Activated gamma-delta T cell treated with Interleukin-2 at 50 U/mL for 16 hours (primary cell): ENCODE results near the gene HOXB8.

Source experiments
- DNase-seq: peaks from one replicate; pipeline ENCODE4 v3.0.0-alpha.2; 2020

Gene HOXB8

DNA sequence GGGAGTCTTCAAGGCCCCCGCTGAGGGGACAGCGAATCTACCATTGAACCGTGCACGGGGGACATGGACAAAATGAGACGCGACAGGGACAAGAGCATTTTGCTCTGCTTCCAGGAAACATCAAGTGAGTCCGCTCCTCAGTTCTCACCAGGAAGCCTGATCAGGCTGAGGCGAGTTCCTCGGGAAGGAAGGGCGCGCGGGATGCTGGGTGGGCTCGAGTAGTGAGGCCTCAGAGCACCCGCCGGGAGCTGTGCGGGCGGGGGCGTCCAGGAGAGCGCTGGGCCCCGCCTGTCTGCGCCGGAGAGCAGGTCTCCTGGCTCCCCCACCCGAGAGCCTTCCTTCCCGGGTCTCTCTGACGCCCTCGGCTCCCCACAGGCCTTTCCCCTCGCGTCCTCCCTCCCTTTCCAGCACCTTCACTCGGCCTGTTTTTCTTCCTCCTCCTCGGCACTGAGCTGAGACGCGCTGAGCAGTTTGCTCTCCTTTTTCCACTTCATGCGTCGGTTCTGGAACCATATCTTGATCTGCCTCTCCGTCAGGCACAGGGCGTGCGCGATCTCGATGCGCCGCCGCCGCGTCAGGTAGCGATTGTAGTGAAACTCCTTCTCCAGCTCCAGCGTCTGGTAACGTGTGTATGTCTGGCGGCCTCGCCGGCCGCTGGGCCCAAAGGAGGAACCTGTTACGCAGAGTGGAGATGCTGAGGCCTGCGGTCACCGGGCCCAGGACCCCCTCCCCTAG, 18.9 kb downstream of the HOXB8 start:
- DNase-seq, result no peak

DNA sequence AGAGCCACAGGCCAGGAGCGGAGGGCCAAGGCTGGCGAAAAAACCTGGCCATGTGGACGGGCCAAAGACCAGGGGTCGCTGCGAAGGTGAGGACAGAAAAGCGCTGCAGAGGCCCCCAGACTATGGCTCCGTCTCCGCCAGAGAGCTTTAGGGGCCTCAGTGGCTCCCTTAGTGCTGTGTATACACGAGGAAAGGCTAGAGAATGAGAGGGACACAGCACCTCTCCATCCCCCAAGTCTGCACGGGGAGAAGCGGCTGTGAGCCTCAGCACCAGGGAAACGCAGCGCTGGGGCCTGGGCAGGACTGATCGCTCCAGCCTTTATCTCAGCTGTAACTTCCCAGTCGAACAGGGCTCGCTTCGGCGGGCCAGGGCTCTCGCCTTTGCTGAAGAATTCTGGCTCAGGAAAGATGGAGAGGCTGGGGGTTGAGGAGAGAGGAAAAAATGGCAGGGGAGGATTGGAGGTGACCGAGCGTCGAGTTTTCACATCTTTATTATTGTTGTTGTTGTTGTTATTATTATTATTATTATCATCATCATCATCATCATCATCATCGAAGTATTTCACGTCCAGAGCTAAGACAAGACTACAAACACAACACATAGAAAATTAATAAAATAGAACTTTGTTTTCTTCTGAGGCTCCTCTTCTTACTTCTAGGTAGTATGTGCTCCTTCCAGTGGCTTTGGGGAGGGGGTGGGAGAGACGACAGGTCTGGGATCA, 19.7 kb downstream of the HOXB8 start:
- no peak for DNase-seq

DNA sequence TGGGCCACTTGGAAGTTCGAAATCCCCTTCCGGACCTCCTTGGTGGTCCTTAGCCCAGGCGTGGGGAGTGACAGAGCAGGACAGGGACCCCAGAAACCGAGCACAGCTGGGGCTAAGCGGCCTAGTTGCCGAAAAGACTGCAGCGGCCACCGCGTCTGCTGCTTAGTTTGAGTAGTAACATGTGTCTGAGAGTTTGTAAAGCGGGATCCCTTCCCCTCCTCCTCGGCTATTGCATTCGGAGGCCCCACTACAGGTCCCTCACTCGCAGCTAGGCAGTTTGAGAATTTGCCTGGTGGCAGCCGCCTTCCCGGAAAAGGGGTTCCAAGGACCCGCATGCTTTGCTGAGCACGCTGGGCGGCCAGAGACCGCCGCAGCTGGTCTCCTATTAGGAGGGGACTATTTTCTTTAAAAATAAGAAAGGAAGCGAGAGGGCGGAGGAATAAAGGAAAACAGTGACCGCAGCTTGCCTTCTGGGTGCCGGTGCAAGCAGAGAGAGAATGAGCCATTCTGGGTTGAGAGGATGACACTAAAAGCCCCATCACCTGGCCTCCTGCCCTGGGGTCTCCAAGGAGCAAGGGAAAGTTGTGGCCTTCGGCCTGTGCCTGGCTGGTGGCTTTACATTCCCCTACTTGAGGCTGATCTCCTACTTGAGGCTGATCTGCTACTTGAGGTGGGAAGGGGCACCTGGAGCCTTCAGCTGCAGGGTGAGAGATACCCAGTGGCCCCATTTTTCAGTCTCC, 20.4 kb downstream of the HOXB8 start:
- DNase-seq, result no peak

DNA sequence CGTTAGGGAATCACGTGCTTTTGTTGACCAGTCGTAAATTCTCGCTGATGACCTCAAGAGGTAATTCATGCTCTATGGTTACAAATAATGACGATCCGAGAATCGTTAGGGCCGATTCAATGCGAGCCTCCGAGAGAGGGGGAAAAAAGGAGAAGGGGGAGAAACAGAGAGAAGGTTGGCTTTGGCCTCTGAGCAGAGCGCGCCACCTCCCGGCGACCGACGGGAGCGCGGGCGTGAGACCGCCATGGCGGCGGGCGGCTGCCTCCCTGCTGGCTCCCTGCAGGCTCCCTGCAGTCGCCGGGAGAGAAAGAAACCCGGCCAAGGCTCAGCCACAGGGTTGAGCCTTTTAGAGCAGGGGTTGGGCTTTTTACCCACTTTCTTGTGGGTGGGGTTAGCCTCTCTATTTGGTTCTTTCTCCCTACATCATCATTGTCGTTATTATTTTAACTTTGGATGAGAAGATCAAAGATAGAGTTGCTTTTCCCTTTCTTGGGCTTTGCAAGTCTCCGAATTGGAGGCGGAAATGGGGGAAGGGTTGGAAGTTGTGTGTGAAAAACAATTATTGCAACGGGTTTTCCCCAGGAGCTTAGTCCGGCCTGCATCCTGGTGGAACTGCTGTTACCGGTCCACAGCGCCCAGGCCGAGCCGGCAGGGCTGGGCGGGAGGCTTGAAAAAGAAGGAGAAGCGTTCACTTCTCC, 21.1 kb downstream of the HOXB8 start:
- peak; percentile 77 for DNase-seq

DNA sequence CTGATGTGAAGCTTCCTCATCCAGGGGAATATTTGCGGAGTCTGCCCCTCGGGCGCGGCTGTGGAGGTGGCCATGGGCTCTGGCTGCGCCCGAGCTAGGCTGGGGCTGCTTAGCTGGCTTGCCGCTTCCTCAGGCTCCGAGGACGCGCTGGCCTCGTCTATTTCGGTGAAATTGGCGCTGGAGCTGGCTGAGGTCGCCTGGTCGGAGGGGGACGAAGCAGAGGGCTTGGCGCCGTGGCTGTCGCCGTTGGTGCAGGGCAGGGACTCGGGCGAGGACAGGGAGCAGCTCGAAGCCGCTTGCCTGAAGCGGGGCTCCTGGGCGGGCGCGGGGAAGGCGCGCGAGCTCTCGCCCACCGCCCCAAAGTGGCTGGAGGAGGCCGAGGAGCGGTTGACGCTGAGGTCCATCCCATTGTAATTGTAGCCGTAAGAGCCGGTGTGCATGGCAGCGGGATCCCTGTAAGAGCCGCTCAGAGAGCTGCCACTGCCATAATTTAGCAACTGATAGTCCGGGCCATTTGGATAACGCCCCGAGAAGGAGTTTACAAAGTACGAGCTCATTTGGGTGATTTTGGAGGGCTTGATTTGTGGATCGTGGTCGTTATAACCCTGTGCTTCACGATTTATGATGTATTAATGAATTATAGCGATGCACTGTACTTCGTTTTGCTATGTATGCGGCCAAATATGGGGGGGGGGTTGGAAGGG, 21.8 kb downstream of the HOXB8 start, which contains the start of gene HOXB5:
Gene HOXB5 (minus strand): TSS at position 654 of the 704 bp plus-strand sequence. CDS start 97 bp downstream, at position 557.
- no peak for DNase-seq

DNA sequence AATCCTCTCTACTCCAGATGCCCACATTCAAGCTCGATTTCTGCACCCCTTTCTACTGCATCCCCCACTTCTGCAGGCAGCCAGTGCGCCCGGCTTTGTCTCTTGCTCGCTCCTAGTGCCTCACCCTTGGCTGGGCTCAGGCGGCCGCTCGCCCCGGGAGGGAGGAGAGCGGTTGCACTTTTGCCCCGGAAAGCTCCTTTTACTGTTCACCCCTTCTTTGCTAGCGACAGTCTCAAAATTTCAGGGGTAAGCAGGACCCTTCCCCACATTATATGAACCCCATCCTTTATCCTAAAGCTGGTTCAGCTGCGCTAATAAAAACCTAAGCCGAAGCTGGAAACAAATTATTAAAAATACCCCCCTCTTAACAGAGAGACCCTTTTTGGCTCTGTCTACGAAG, 22.5 kb downstream of the HOXB8 start:
- DNase-seq, result no peak

DNA sequence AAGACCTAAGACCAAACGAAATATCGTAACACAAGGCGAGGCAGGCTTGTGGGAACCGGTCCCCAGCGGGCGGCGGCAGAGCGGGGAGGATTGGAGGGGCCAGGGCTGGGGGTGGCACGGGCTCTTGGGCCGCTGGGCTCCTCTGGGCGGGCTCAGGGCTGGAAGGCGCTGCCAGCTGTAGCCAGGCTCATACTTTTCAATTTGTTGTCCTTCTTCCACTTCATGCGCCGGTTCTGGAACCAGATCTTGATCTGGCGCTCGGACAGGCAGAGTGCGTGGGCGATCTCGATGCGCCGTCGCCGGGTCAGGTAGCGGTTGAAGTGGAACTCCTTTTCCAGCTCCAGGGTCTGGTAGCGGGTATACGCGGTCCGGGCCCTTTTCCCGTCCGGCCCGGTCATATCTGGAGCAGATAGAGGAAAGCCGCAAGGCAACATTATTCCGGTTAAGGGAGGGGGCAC, 23.0 kb downstream of the HOXB8 start:
- no peak for DNase-seq

DNA sequence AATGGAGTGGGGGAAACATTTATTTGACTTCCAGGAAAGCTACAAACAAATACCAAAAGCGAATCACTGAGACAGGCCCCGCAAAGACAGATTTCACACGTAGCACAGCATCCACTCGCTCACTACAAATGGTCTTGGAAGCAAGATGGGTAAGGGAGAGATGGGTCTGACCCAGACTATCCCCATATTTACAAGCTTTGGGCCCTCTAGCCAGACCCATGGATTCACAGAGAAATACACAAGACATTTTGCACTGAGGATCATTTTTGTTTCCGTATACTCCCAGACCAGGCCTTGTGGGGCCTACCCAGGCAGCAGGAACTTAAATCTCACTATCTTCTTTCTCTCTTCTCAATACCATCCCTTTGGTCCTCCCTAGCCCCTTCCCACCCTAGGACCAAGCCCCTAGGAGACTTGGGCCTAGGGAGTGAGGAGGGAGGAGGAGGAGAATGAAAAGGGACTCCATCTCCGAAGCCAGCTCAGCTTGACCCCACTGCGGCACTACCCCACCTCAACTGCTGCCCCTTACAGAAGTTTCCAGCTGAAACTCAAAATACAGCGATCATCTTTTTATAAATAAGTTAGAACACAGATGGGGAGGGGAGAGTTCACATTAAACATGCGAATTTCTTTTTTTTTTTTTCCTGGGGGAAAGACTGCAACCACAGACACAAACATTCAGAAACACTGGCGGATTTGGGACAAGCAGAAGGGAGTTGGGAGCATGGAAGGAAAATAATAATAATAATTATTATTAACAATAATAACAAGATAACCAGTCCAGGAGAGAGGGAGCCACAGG, 23.6 kb downstream of the HOXB8 start:
- no peak for DNase-seq

DNA sequence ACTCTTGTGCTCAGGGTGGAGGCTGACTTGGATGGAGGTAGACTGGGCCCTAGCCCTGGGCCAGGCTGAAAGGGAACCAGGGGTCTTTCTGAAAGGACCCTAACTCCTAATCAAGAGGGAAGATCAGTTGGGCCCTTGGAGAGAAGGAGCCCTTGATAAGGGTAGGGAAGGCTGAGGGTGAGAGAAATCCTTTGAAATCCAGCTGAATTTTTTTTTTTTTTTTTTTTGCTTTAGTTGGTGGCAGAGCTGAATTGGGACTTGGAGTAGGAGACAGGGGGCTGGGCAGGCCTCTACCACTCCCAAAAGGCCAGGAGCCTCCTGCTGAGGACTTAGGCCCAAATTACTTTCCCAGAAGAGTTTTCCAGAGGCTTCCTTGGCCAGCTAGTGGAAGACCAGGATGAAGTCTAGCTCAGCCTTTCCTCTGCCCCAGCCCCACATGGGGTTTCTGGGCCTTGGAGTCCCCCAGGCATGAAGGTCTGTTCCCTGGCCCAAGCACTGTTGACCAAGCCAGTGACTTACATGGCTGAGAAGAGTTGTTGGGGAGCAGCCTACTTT, 24.4 kb downstream of the HOXB8 start:
- no peak for DNase-seq

DNA sequence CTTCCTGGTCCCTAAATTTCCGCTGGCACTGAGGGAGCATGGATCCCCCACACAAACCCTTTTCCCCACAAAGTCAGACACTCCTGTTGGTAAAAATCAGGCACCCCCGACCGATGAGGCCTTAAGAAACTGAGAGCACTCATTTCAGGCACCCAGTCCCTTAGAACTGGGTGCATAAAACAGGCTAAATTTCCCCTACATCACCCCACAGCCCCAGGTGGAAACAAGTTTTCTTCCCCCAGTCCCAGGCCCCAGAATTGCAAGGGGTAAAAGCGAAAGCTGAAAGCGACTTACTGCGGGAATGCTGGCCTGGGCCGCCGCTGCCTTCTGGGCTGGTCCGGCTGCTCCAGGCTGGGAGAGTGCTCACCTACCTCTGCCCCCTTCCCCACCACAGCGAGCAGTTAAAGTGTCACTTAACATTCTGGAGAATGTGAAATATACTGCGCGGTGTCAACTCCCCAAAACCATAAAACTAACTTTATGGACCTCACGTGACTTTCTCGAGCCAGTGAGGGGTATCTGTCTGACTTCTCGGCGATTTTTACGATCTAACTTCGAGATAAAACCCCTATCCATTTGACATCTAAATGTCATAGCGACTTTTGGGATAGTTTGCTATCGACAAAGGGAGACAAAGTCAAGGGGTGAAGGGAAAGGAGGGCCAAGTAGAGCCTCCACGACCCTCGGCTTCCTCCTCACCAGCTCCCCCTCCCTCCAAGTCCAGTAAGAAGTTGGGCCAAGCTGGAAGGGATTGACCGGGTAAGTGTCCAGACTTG, 25.1 kb downstream of the HOXB8 start, which contains the start of gene HOXB3:
Gene HOXB3 (minus strand): TSS at position 411 of the 776 bp plus-strand sequence. CDS start 37,767 bp downstream, outside the sequence.
- DNase-seq, result no peak

DNA sequence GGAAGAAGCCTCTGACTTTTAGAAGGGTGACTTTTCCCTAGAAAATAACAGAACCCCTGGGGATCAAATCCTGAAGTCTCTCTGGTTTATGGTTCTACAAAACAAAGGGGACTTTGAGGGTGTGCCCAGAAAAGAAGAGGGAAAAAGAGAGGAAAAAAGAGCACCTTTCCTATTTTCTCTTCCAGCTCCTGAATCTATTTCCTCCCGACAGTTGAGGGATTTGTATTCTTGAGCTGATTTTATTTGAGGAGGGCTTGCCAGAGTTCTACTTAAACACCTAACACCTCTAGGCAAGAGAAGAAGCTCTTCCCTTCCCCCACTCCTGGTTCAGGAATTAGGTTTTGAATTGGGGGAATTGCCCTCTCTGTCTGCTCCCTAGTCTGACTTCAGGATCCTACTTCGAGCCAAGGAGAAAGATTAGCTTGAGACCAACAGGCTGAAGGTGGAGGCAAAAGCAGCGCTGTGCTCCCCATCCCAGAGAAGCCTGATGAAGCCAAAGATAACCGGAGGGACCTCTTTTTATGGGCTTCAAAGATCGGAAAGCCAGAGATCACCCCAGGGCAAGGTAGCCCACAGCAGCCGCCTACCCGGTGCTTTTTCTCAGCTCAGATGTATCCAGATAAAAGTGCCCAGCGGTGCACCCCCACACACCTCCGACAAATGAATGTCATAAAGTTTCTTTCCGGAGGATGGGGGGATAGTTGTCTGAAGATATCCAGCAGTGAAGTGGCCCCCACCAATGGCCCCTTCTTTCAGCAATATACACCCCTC, 25.8 kb downstream of the HOXB8 start:
- no peak for DNase-seq

DNA sequence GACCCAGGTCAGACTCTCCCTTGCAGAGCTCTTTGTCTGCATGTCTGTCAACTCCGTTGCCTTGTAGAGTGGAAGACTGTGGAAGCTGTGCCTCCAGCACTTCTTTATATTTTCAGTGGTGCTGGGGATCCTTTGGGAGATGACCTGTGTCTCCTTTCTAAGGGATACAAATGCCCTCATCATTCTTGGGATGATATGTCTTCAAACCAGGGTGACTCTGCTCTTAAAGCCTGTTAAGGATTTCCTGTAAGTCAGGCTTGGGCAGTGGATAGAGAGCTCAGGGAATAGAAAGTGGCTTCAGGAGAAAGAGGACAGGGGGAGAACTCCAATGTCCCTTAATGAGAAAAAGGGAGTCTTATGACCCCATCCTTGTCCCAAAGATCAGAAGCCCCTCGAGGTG, 26.6 kb downstream of the HOXB8 start:
- DNase-seq, result no peak

DNA sequence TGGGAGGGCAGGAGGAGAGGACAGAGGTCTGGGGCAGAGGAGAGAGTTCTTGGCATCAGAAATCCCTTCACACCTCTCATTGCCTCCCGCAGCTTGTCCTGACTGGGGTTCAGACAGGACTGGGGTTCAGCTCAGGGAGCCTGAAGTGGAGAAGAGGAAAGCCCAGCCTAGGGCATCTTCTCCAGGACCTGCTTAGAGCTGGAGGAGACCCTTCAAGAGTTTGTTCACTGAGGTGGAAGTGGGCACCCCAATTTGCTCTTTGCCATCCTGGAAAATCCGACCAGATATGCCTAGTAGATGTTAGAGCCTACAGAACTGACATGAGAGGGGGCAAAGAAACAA, 27.0 kb downstream of the HOXB8 start:
- DNase-seq, result no peak

DNA sequence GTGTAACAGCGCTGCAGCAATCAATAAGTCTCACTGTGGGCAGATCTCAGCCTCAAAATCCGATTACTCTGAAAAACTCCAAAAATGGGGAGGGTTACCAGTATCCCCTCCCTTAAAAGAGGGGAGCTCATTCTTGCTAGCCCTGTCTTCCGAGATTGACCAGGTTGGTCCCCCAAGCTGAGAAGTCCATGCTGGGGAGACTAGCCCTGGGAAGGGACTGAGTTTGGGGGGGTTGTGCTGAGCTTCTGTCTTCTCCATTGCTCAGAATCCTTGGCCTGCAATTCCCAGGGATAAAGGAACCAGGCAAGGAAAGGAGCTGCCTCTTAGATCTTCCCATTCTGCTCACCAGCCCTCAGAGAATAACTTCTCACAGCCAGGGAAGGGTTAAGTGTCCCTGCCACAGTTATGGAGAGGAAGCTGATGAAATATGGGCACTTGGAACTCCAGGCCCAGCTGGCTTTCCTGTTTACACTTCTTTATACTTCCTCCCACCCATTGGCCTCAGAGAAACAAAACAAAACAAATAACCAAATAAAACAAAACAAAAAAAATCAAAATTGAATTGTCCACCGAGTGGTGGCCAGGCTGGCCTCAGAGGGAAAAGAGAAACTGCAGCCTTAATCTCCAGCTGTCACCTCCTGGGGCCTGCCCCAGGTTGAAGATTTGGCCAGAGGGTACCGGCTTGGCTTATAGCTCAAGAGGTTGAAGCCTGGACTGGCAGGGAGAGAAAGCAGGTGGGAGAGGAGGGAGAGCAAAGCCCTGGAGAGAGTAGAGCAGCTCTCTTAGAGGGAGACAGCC, 27.6 kb downstream of the HOXB8 start:
- DNase-seq, result no peak

DNA sequence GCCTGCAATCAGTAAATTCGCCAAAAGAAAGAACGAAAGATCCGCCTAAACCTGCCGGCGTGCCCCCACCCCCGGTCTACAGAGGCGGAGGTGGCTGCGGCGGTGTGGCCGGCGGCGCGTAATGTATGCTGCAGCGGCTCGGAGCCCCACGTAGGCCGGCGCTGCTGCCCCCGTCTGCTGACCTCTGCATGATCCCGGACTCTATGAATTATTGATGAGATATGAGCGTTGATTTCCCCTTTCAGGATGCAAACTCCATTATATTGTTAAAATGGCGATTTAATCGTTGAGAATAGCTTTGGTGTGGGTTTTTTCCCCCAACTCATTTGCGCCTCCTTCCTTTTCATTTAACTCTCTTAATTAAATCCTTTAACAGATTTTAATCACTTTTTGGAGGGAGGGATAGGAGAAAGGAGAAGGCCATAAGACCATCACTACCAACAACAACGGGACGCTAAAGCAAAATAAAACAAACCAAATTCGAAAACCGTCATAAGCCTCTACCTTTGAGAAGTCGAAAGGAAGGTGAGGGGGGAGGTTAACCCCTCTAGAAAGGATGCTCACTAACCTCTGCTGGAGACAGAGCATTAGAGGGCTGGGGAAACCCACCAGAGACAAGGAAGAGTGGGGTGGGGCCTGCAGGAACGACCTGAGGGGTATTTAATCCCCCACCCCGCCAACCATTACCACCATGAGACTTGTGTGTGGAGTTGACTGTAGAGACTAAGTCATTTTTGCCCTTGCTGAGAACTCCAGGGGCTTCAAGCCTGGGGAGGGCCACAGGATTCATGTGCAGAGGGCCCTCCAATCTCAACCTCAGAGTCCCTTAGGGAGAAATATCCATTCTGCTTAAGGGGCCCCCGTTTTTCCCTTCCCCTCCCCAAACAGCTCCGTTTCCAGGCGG, 28.5 kb downstream of the HOXB8 start:
- no peak for DNase-seq

DNA sequence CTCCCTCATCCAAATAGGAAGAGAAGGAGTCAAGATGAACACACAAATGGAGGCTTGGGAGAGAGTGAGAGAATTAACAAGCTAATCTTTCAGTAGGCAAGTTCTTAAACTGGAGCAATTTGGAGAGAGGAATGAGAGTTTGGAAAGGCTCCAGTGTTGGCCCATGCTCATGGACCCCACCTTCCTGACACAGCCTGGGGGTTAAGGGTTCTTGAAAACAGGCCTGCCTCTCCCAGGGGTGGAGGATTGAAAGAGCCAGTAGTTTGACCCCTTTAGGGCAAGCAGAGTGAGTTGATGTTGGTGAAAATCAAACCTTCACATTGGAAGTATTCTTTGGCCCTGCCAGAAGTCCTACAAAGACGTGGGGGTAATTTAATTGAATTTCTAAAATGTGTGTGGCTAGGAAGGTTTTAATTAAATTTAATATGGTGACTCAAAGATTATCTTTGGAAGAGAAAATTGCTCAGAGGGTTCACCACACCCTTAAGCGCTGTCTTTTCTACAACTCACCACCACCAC, 30.8 kb downstream of the HOXB8 start:
- DNase-seq, result no peak

DNA sequence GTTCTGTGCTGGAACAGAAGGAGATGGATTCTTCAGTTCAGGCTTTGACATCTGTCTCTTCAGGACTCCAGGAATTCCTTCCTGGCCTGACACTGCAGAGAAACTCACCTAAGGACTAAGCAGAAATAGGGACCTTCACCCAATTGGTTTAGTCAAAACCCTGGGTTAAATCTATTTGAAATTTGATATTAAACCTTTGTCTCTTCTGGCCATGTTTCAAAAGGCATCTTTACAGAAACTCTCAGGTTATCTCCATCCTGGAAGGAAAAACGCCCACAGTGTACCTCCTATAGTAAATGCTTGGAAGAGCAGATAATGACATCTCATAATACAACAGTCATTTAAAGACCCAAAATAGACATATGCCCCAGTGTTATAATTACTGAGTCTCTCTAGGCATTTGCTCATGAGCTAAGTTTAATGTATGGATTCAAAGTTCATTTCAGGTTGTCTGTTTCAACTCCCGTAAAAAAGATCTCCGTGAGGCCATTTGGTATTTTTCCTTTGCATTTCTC, 31.3 kb downstream of the HOXB8 start:
- DNase-seq, result no peak
